Daoy (cell line): ENCODE results near the gene WNK2. TPM values are rescaled to one million over a fixed set of nuclear protein-coding genes. Genes with fewer than 3 reads are reported as not detected.

ENCODE experiments used
- DNase-seq: peaks from one replicate; pipeline ENCODE4 v3.0.0-alpha.2; 2015; ENCODE audit warnings: low read depth
- total RNA-seq: library from RNA; depleted of rRNA; stranded (reverse); fragments of >200 nt; shearing (Covaris generic); gene quantifications from 2 replicates; pipeline ENCODE4 v1.2.3, GENCODE V29; 2014

The WNK2 gene
- total RNA-seq, 1 experiment from 2014 or later = 1.4 TPM

DNA sequence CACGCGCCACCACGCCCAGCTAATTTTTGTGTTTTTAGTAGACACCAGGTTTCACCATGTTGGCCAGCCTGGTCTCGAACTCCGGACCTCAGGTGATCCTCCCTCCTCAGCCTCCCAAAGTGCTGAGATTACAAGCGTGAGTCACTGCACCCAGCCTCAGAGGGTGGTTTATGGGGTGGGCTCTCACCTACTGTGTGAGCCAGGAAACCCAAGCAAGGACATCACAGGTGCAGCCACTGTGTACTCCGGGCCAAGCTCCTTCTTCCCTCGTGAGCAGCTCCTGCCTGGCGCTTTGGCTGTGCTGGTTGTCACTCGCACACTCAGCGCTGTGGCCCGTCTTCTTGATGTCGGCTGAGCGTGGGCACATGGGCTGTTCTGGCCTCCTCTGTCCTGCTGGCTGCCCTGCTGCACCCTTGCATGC lies 70.1 kb downstream of the WNK2 start:
- no peak for DNase-seq

- no peak for DNase-seq
Observed at GRCh38 chr9:93254806-93255493, 71.0 kb downstream of the WNK2 start.

- DNase-seq = no peak
Observed at GRCh38 chr9:93255494-93255867, 71.5 kb downstream of the WNK2 start.

- DNase-seq = no peak
Observed at GRCh38 chr9:93255994-93256877, 72.3 kb downstream of the WNK2 start.

DNA sequence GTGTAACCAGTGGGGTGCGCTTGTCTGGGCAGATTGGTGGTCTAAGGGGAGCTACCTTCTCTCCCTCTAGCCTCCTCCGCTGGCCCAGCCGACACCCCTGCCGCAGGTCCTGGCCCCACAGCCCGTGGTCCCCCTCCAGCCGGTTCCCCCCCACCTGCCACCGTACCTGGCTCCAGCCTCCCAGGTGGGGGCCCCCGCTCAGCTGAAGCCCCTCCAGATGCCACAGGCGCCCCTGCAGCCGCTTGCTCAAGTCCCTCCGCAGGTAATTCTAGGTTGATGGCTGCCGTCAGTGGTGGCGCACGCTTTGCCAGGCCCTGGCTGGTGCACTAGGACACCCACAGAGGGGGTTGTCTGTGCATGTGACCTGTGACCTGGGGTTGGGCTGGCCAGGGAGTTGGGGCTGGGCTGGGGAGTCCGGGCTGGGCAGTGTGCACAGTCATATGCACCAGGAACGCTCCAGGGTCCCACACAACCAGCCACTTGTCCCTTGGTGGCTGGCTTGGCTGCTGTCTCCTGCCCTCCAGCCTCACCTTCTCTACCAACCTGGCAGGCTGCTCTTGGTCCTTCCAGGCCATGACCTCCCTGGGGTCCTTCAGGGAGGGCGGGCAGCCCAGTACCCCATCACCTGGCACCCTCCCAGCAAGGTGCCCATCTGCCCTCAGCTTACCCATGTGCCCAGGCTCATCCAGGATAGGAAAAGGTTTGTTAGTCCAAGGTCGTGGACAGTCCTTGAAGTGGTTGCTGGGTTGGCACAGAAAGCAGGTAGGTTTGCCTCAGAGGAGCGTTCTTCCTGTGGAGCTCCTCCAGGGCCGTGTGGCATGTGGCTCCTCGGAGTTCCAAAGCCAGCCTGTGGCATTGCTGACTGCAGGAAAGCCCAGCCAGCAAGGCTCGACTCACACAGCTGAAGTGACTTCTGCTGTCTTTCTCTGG lies 73.2 kb downstream of the WNK2 start:
- DNase-seq = no peak

DNA sequence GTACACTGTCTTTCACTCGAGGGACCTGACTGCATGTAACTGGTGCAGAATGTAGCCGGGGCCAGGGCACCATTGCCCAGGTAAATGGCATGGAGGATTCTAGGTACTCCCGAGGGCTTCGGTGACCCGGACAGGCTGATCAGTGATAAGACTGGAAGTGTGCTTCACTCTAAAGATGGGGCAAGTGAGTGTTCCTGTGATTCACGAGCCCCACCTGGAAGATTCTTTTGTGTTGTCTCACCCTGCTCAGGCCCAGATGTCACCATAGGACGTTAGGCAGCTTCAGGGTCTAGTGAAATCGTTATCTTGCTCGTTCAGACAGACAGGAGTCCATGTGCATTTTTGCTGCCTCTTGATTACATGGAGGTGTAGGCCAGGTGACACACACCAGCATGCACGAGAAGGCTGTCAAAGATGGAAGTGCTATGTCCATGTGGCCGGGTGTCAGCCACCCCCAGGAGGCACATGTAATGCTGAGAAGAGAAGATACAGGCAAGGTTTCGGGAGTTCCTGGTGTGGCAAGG lies 73.9 kb downstream of the WNK2 start:
- peak; percentile 1 for DNase-seq

DNA sequence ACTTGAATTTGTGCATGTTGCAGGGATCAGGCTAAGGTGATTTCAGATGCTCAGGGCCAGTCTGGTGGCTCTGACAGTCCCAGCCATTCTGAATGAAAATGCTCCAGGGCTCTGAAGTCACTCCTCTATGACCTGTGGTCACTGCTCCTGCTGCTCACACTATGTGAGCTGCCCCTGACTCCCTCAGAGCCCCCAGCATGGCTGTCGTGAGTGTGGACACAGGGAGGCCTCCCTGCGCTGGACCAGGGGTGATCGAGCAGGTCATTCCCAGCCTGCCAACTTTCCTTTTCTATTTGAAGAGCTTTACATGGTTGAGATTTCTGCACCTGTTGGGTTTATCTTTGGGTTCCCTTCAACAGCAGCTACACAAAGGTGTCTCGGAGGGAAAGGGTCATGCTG lies 74.5 kb downstream of the WNK2 start:
- DNase-seq = no peak

- DNase-seq = peak; percentile 1
Observed at GRCh38 chr9:93258818-93259489, 75.0 kb downstream of the WNK2 start.

DNA sequence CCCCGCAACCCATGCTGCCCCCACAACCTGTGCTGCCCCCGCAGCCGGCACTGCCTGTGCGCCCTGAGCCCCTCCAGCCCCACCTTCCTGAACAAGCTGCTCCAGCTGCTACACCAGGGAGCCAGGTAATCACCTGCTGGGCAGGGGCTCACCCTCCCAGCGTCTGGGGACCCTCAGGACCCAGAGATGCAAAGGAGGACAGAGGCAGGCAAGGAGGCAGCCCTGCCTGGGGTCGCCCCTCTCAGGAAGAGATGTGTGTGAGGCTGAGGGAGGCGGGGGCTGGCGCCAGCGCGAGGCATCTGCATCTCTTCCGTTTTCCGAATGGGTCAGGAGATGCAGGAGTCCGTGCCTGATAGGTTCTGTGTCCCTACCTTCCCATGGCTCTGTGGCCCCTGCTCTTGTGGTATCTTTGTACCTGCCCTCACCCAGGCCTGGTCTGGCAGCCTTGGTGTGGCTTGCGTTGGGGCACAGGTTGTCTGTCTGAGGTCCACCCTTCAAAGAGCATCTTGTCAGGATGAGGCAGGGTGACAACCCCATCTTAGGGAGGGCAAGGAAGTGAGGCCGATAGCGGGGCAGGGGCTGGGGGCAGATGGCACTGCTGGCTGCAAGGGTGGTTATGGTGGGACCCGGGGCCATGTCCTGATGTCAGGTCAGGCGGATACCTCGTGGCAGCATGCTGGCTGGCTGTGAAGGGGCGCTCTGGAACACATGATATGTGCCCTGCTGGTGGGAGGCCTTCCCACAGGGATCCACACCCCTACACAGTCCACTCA lies 75.7 kb downstream of the WNK2 start:
- DNase-seq = peak; percentile 2

DNA sequence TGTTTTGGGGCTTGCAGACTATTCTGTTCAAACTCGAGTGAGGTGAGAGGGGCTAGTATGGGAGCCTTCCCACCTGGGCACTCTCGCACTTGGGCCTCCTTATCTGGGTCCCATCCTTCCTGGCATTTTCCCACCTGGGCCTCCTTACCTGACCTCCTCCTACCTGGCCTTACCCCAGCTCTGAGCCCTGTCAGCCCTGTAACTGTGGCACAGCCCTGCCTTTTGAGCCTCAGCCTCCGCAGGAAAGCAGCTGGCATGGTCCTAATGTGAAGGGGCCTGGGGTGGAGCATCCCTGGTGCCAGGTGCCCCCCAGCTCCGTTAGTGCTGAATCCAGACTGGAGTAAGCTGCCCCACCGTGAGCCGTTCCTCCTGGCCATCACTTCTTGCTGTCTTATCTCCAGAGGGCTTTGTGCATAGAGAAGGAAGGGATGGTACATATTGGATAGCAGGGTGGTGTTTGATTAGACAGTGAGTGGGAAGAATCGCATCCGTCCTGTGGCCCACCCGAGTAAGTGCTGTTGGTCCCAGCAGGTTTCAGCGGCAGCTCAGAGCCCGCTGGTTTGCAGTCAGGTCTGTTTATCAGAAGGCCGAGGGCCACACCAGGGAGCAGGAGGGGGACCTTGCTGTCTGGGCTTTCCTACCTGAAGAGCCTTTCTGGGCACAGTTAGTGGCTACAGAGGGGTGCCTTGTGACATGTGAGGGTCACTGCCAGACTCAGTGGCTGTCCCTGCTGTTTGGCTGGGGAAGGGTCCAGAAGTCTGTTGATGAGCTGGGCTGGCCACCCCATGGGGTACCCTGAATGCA lies 76.5 kb downstream of the WNK2 start:
- no peak for DNase-seq

DNA sequence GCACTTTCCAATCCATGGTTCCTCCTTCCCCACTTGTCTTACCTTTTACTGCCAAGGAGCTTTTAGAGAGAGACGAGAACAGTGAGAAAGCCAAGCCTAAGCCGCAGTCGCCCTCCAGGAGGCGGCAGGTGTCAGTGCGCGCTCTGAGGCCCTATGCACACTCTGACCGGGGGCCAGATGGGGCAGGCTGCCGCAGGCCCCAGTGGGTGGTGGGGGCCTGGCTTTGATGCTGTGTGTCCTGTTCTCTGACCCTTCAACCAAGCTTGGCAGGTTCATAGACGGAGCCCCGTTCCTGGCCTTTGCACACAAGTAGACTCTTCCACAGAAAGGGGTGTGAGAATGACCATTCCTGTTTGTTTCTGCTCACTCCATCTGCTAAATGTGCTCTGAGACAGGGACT lies 77.3 kb downstream of the WNK2 start:
- no peak for DNase-seq

- DNase-seq = no peak
Observed at GRCh38 chr9:93261735-93262523, 78.0 kb downstream of the WNK2 start.

DNA sequence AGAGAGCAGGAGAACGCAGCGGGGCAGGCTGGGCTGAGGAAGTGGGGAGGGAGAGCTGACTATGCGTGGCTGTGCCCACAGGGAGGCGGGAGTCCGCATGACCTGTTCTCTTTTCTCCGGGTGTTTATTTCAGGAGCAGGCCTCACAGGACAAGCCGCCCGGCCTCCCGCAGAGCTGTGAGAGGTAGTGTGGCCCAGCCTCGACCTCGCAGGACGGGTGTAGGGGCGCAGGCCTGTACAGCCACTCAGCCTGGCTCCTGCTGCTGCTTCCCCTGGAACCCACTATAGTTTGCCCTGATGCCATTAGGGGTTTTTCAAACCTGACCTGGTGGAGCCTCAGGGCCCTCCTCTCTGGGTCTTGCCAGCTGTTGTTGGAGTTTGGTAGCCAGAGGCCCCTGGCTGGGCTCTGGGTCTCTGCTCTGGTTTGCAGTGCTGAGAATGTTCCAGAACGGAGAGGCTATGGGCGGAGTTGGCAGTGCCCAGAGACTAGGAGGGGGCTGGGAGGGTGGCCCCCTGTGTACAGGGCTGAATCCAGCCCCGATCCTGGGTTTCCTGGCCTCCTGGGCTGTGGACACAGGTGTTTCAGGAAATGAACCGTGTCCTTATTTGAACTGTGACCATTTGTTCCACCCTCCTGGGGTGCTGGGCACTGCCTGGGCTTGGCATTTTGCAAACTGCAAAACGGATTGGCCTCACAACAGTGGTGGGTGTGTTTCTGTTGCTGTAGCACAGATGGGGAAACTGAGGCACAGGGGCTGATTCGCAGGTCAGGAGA lies 78.8 kb downstream of the WNK2 start:
- no peak for DNase-seq

GRCh38 chr9:93263334-93264229 lies 79.6 kb downstream of the WNK2 start:
- DNase-seq = peak; percentile 1

GRCh38 chr9:93264338-93265125 lies 80.6 kb downstream of the WNK2 start:
- DNase-seq = no peak

- DNase-seq = no peak
Observed at GRCh38 chr9:93265301-93265971, 81.5 kb downstream of the WNK2 start.
